Renal cortical epithelial cell (primary cell): ENCODE results near the gene SLC7A9. TPM values are rescaled to one million over a fixed set of nuclear protein-coding genes. Genes with fewer than 3 reads are reported as not detected.
"Not testable (repeated sequence)": the region's sequence is repeated elsewhere in the genome, so short reads cannot be mapped to it uniquely, and the experiment has no call there.

Experiments
- DNase-seq: peaks from one replicate; pipeline ENCODE4 v3.0.0-alpha.2; 2011; ENCODE audit warnings: low read depth
- total RNA-seq: library from RNA; depleted of rRNA; stranded (reverse); fragments of >200 nt; gene quantifications from 2 replicates; pipeline ENCODE4 v1.2.3, GENCODE V29; 2014

Gene SLC7A9
- total RNA-seq, 1 donor from 2014 or later, result 0.15 TPM

GRCh38 chr19:32800754-32801153 is 68.8 kb downstream of the SLC7A9 start:
- no peak for DNase-seq

GRCh38 chr19:32800191-32800590 is 69.4 kb downstream of the SLC7A9 start:
- DNase-seq, result no peak

- DNase-seq, result no peak
Observed at GRCh38 chr19:32798201-32798600, 71.4 kb downstream of the SLC7A9 start.

GRCh38 chr19:32789429-32789828 is 80.1 kb downstream of the SLC7A9 start:
- DNase-seq, result no peak

GRCh38 chr19:32787895-32788294 is 81.7 kb downstream of the SLC7A9 start:
- not testable (repeated sequence) for DNase-seq

GRCh38 chr19:32787161-32787813 is 82.3 kb downstream of the SLC7A9 start:
- DNase-seq, result not testable (repeated sequence)

- DNase-seq, result not testable (repeated sequence)
Observed at GRCh38 chr19:32782089-32782488, 87.5 kb downstream of the SLC7A9 start.

DNA sequence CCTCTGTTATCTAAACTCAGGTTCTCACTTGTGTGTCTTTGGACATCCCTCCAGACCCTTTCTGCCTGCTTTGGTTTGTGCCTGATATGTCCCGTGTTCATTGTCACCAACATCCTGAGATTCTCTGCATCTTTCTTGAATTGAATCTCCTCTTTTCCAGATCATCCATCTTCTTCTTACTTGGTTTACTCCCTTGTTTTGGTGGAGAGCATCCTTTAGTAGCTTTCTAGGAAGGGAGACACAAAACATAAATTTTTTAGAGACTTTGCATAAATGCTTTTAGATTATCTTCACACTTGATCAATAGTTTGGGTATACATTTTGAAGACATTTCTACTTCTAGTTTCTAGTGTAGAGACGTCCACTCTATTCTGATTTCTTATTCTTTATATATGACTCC is 88.3 kb downstream of the SLC7A9 start:
- no peak for DNase-seq

Other genes with a start within 250 kb of the SLC7A9 start
- gene ANKRD27, start 194.6 kb downstream of the SLC7A9 start, total RNA-seq, result 29.5 and 37.5 TPM in 2 replicates
- gene RGS9BP, start 193.9 kb downstream of the SLC7A9 start, total RNA-seq, result 0.25 TPM in 1 of 2 replicates, not detected in the other
- gene NUDT19, start 177.9 kb downstream of the SLC7A9 start, total RNA-seq, result 13.5 and 14.6 TPM in 2 replicates
- gene TDRD12, start 150.0 kb downstream of the SLC7A9 start, total RNA-seq, result 0.25 TPM in 1 of 2 replicates, not detected in the other
- gene CEP89, start 102.2 kb upstream of the SLC7A9 start, total RNA-seq, result 8.7 and 22.4 TPM in 2 replicates
- gene FAAP24, start 102.5 kb upstream of the SLC7A9 start, total RNA-seq, result 1.3 and 2.6 TPM in 2 replicates
- 46.5 and 92.1 TPM in 2 replicates for gene RHPN2, start 195.1 kb upstream of the SLC7A9 start, total RNA-seq
- 4.2 and 8.3 TPM in 2 replicates for gene GPATCH1, start 211.4 kb upstream of the SLC7A9 start, total RNA-seq